Measurements from ENCODE around the gene SH3RF3. TPM values are rescaled to one million over a fixed set of nuclear protein-coding genes. Genes with fewer than 3 reads are reported as not detected.

Gene SH3RF3
- total and polyA plus RNA-seq, 2 of the 13 experiments (the other 11 are each of a cell fraction or from before 2014, with no cell fraction given): 0.04 TPM; not detected in 1

GRCh38 chr2:109260116-109260855, 131.3 kb downstream of the SH3RF3 start:
- H3K27me3 ChIP-seq (ENCODE audit: control insufficient read depth in 1 of 2, insufficient read depth in 2 of 2, low read length in 2 of 2): peaks cover 0 to 30% of the 10 kb centered on the region in 2 experiments; a peak in 2 of 5 replicates
- FAIRE-seq: no peak
- no peak overlapping the region for H3K9ac ChIP-seq (ENCODE audit: insufficient read depth, low read depth, low read length)
- H3K4me1 ChIP-seq (ENCODE audit: insufficient read depth, low read length): peaks cover 8% of the 10 kb centered on the region
- no peak for DNase-seq (ENCODE audit: low spot score)
- ChIA-PET CTCF (ENCODE audit: low intra/inter-chr PET ratio, low total read pairs) (no interaction called here), POLR2A (no interaction called here)
- no peak overlapping the region for H3K27ac ChIP-seq (ENCODE audit: extremely low read length, insufficient read depth, low read length)
- no peak overlapping the region for H2AFZ ChIP-seq (ENCODE audit: low read length)
- H3K79me2 ChIP-seq (ENCODE audit: insufficient read depth, low read length): no peaks in the 10 kb centered on the region
- in situ Hi-C loops (cut with HindIII; ENCODE audit: extremely low pct_ligation_motif_present, low pct_unique_long_range_greater_than_20kb): no loop called here
- H3K9me3 ChIP-seq (ENCODE audit: low read length): no peaks in the 10 kb centered on the region
- H3K36me3 ChIP-seq (replicated peaks in 1 of 2; ENCODE audit: control insufficient read depth in 1 of 2, insufficient read depth in 2 of 2, low read length in 2 of 2): no peaks in the 10 kb centered on the region
- WGBS (ENCODE audit: low lambda C conversion rate): 55% methylated on average over 11 of the region's 11 CpGs
- no peak for TF ChIP-seq PHF21A (CRISPR knock-in tag; IDR thresholded peaks at IDR 0.05)
- no peak for TF ChIP-seq RARG (CRISPR knock-in tag; IDR thresholded peaks at IDR 0.05; ENCODE audit: low read depth)
- TF ChIP-seq NFAT5 (CRISPR knock-in tag; IDR thresholded peaks at IDR 0.05): no peak
- no peak for TF ChIP-seq ZFP41 (CRISPR knock-in tag; IDR thresholded peaks at IDR 0.05; ENCODE audit: borderline replicate concordance)
- no peak for TF ChIP-seq ZMYM3 (CRISPR knock-in tag; IDR thresholded peaks at IDR 0.05)
- no peak for TF ChIP-seq MYPOP (CRISPR knock-in tag; IDR thresholded peaks at IDR 0.05)
- TF ChIP-seq ZNF839 (CRISPR knock-in tag; IDR thresholded peaks at IDR 0.05; ENCODE audit: borderline replicate concordance): no peak
- no peak for TF ChIP-seq POGK (CRISPR knock-in tag; conservative IDR thresholded peaks at IDR 0.05)
- no peak for TF ChIP-seq ZNF644 (CRISPR knock-in tag; IDR thresholded peaks at IDR 0.05; ENCODE audit: low read depth)
- no peak overlapping the region for H3K4me3 ChIP-seq (replicated peaks in 1 of 3; ENCODE audit: insufficient read depth in 1 of 3, low read depth in 2 of 3, low read length in 3 of 3)
- H3K4me2 ChIP-seq (ENCODE audit: low read depth, low read length): no peak overlapping the region
- no peak for ATAC-seq
- intact Hi-C loops (cut with micrococcal nuclease; ENCODE audit: unreplicated experiment): no loop called here
- no peaks in the 10 kb centered on the region for H4K20me1 ChIP-seq (ENCODE audit: insufficient read depth, low read length)
- BruUV-seq (replicated peaks): no TSS peak
